Epithelial cell of esophagus (primary cell): ENCODE measurements around the gene IFRD2.

Experiments used
- DNase-seq: peaks from one replicate; pipeline ENCODE4 v3.0.0; 2010; ENCODE audit warnings: low read depth
- H3K4me3 ChIP-seq: 2 replicates; pipeline ENCODE4 v1.5.1; 2011; ENCODE audit warnings: mild to moderate bottlenecking, low read length, control low read depth
- TF ChIP-seq, protein P1 (sequence below): IDR thresholded peaks from 2 replicates; pipeline ENCODE4 v1.5.1; 2011; ENCODE audit warnings: low read depth, mild to moderate bottlenecking, low read length, control low read depth, inconsistent platforms; ENCODE audit not compliant: insufficient read depth; ENCODE audit errors: missing control alignments

IFRD2 gene

GRCh38 chr3:50337175-50337861, 45.1 kb upstream of the IFRD2 start:
- TF ChIP-seq, protein P1, sequence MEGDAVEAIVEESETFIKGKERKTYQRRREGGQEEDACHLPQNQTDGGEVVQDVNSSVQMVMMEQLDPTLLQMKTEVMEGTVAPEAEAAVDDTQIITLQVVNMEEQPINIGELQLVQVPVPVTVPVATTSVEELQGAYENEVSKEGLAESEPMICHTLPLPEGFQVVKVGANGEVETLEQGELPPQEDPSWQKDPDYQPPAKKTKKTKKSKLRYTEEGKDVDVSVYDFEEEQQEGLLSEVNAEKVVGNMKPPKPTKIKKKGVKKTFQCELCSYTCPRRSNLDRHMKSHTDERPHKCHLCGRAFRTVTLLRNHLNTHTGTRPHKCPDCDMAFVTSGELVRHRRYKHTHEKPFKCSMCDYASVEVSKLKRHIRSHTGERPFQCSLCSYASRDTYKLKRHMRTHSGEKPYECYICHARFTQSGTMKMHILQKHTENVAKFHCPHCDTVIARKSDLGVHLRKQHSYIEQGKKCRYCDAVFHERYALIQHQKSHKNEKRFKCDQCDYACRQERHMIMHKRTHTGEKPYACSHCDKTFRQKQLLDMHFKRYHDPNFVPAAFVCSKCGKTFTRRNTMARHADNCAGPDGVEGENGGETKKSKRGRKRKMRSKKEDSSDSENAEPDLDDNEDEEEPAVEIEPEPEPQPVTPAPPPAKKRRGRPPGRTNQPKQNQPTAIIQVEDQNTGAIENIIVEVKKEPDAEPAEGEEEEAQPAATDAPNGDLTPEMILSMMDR = no peak
- peak overlapping the region; percentile 92 for H3K4me3 ChIP-seq
- peak; percentile 100 for DNase-seq

GRCh38 chr3:50336452-50337174, 44.4 kb upstream of the IFRD2 start:
- H3K4me3 ChIP-seq = peak overlapping the region; percentile 92
- DNase-seq = peak; percentile 53

GRCh38 chr3:50334339-50335075, 42.3 kb upstream of the IFRD2 start:
- DNase-seq = no peak
- TF ChIP-seq, protein P1 = no peak
- H3K4me3 ChIP-seq = no peak overlapping the region

More at GRCh38 chr3:50336452-50337174, 44.4 kb upstream of the IFRD2 start:
- TF ChIP-seq, protein P1 = peak; percentile 18

- DNase-seq = no peak
- TF ChIP-seq, protein P1 = no peak
- no peak overlapping the region for H3K4me3 ChIP-seq
These were observed 41.6 kb upstream of the IFRD2 start for GRCh38 chr3:50333744-50334328.

DNA sequence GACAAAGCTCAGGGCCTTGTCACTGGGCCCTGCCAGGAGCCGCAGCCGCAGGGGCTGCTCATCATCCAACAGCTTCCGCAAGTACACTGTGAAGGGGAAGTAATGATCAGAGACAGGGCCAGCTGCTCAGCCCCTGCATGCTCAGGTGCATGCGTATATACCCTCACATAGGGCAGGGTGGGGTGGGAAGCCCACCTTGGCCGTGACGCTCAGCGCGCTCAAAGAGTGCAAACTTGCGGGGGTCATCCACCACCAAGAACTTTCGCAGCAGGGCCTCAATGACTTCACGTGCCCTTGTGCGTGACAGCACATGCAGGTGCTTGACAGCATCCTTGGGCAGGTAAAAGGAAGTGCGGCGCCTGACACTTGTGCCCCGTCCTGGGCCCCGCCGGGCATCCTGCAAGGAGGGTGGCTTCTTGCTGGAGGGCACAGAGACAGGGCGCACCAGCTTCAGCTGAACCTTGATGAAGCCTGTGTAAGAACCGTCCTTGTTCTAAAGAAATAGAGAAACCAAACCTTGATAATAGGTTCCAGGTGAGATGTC, 39.2 kb upstream of the IFRD2 start:
- no peak overlapping the region for H3K4me3 ChIP-seq
- TF ChIP-seq, protein P1 = no peak
- DNase-seq = no peak

DNA sequence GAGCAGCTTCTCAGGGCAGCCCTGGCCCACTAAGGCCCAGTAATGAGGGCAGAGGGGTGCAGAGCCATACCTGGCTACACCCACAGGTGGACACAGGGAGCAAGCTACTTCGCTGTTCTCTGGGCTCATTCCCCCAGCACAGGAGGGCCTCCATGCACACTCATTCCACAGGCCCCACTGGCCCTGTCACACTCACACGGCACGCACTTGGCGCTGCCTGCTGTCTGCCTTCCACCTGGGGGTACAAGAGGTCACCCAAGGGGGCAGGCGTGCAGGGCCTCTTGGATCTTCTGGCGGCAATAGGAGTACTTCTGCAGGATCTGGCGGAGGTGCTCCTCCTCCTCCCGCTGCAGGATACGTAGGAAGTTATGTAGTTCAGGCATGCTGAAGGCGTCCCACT, 38.1 kb upstream of the IFRD2 start:
- no peak overlapping the region for H3K4me3 ChIP-seq
- no peak for DNase-seq
- TF ChIP-seq, protein P1 = no peak
